ENCODE measurements around the gene TMEM250.
A peak's percentile ranks its signal among the peaks of the same experiment; 100 is the strongest.
"Not testable (repeated sequence)": the region's sequence is repeated elsewhere in the genome, so short reads cannot be mapped to it uniquely, and the experiment has no call there.

TMEM250 gene

GRCh38 chr9:136107155-136107952 lies 11.3 kb downstream of the TMEM250 start:
- no peak for DNase-seq (ENCODE audit: low read depth in 2 of 2)
- TF ChIP-seq, protein P1, sequence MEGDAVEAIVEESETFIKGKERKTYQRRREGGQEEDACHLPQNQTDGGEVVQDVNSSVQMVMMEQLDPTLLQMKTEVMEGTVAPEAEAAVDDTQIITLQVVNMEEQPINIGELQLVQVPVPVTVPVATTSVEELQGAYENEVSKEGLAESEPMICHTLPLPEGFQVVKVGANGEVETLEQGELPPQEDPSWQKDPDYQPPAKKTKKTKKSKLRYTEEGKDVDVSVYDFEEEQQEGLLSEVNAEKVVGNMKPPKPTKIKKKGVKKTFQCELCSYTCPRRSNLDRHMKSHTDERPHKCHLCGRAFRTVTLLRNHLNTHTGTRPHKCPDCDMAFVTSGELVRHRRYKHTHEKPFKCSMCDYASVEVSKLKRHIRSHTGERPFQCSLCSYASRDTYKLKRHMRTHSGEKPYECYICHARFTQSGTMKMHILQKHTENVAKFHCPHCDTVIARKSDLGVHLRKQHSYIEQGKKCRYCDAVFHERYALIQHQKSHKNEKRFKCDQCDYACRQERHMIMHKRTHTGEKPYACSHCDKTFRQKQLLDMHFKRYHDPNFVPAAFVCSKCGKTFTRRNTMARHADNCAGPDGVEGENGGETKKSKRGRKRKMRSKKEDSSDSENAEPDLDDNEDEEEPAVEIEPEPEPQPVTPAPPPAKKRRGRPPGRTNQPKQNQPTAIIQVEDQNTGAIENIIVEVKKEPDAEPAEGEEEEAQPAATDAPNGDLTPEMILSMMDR (IDR thresholded peaks at IDR 0.05; ENCODE audit: low read depth, low read length): no peak

DNA sequence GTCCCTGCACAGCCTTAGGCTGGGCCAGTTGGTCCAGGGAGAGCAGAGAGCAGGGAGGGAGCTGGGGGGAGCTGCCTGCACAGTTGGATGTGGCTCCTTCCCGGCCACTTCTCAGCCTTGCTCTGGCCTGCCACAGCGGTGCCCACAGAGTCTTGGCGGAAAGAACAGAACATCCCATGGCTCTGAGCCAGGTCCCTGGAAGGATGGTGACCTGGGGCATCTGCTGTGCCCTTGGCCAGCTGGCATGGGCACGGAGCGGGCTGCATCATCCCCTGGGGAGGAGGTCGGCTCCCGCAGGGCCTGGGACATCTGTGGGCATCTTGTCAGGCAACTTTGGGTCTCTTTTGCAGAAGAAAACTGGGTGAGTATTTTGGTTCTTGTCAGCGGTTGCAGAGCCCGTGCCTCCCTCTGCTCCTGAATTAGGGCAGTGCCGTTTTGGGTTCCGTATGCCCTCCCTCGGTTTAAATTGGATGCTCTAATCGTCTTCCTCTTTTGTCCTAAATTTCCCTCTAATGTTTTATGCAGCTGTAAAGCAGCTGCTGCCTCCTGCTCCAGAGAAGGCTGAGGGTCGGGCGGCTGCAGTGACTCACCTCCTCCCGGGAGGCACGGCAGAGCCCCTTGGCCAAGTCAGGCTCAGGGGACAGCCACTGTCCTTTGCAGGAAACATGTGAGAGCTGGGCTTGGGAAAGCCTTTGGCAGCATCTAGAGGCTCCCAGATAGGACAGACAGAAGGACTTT lies 13.1 kb downstream of the TMEM250 start:
- no peak overlapping the region for H3K4me3 ChIP-seq (replicated peaks in 1 of 2; ENCODE audit: low read depth in 2 of 2, low read length in 2 of 2)
- TF ChIP-seq, protein P1 (IDR thresholded peaks at IDR 0.05; ENCODE audit: low read depth, low read length): no peak
- DNase-seq (ENCODE audit: low read depth in 2 of 2): peak; percentile 32 to 39

More at GRCh38 chr9:136107155-136107952, 11.3 kb downstream of the TMEM250 start:
- no peak overlapping the region for H3K4me3 ChIP-seq (replicated peaks in 1 of 2; ENCODE audit: low read depth in 2 of 2, low read length in 2 of 2)

GRCh38 chr9:136104916-136105315 lies 13.8 kb downstream of the TMEM250 start:
- no peak for DNase-seq (ENCODE audit: low read depth in 2 of 2)
- TF ChIP-seq, protein P1 (IDR thresholded peaks at IDR 0.05; ENCODE audit: low read depth, low read length): no peak
- H3K4me3 ChIP-seq (replicated peaks in 1 of 2; ENCODE audit: low read depth in 2 of 2, low read length in 2 of 2): no peak overlapping the region

GRCh38 chr9:136104488-136104800 lies 14.2 kb downstream of the TMEM250 start:
- TF ChIP-seq, protein P1 (IDR thresholded peaks at IDR 0.05; ENCODE audit: low read depth, low read length): no peak
- no peak overlapping the region for H3K4me3 ChIP-seq (replicated peaks in 1 of 2; ENCODE audit: low read depth in 2 of 2, low read length in 2 of 2)

DNA sequence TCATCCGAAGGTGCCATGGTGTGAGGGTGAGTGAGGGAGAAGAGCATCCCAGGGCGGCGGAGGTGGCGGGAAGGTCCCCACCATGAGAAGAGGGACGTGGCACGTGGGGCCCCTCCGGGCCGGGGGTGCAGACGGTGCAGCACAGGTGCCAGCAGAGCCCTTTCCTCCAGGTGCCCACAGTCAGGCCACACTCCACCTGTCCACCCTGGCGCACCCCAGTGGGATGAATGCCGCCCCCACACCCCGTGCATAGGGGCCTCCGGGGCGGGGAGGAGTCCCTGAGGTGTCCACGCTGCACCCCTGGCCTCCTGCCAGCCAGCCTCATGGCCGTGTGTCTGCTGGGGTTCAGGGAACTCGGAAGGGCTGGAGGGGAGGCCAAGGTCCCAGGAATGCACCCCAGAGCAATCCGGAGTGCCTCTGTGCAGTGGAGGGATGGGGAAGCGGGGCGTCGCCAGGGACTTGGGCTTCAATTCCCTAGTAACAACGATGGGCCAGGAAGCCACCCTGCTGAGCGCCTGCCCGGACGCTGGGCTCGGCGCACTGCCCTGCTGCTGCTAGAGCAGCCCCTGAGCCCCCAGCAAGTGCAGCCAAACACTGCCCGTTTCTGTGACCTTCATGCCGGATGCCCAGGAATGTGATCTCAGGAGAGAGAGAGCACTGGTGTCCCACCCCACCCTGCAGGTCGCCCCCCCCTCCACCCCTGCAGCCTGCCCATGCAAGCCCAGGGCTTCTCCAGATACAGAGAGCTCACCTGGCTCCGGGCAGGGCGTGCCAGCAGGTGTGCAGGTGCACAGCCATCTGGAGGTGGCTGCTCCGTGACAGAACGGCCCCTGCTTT lies 14.8 kb downstream of the TMEM250 start:
- DNase-seq (ENCODE audit: low read depth in 2 of 2): no peak
- H3K4me3 ChIP-seq (replicated peaks in 1 of 2; ENCODE audit: low read depth in 2 of 2, low read length in 2 of 2): no peak overlapping the region
- TF ChIP-seq, protein P1 (IDR thresholded peaks at IDR 0.05; ENCODE audit: low read depth, low read length): no peak

More at GRCh38 chr9:136104488-136104800, 14.2 kb downstream of the TMEM250 start:
- no peak for DNase-seq (ENCODE audit: low read depth in 2 of 2)

GRCh38 chr9:136101615-136102074 lies 17.0 kb downstream of the TMEM250 start:
- DNase-seq (ENCODE audit: low read depth in 2 of 2); H3K4me3 ChIP-seq (replicated peaks in 1 of 2; ENCODE audit: low read depth in 2 of 2, low read length in 2 of 2): not testable (repeated sequence)
